ENCODE data around the gene LMLN. TPM values are rescaled to one million over a fixed set of nuclear protein-coding genes. Genes with fewer than 3 reads are reported as not detected.
"Not testable (repeated sequence)": the region's sequence is repeated elsewhere in the genome, so short reads cannot be mapped to it uniquely, and the experiment has no call there.

The LMLN gene, protein sequence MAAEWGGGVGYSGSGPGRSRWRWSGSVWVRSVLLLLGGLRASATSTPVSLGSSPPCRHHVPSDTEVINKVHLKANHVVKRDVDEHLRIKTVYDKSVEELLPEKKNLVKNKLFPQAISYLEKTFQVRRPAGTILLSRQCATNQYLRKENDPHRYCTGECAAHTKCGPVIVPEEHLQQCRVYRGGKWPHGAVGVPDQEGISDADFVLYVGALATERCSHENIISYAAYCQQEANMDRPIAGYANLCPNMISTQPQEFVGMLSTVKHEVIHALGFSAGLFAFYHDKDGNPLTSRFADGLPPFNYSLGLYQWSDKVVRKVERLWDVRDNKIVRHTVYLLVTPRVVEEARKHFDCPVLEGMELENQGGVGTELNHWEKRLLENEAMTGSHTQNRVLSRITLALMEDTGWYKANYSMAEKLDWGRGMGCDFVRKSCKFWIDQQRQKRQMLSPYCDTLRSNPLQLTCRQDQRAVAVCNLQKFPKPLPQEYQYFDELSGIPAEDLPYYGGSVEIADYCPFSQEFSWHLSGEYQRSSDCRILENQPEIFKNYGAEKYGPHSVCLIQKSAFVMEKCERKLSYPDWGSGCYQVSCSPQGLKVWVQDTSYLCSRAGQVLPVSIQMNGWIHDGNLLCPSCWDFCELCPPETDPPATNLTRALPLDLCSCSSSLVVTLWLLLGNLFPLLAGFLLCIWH
- 5.1 TPM for polyA plus RNA-seq (2013, experiment 1 of 2; ENCODE audit: insufficient read length)
- 5.9 TPM for polyA plus RNA-seq (2013, experiment 2 of 2; ENCODE audit: insufficient read length)

DNA sequence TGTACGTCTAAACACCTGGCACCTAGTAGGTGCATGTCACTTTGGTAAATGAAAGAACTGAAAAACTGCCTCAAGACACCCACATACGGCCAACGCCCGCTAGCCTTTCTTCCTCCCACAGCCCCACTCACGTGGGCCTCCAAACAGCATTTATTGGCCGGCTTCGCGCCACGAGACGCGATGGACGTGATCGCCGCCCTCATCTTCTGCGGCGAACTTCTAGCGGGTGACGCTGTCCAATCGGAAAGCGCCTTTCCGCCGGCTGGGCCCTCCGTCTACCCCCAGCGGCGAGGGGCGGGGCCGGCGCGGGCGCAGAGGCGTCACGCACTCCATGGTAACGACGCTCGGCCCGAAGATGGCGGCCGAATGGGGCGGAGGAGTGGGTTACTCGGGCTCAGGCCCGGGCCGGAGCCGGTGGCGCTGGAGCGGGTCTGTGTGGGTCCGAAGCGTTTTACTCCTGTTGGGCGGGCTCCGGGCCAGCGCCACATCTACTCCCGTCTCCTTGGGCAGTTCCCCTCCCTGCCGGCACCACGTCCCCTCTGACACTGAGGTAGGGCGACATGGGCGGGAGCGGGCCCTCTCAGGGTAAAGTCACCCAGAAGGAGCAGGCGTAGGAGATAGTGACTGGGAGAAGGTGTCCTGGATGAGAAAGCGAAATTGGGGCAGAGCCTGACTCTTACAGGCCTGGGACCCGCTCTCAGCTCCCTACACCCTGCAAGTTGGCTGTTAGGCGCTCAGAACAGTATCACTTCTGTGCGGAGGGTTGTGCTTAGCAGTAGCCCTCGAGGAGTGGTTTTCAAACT lies at the start of gene LMLN:
Gene LMLN, plus strand, starts transcription at position 327 of the 803 bp plus-strand sequence. Its CDS starts 29 bp downstream, at position 356.
- DNase-seq, result peak; percentile 97

DNA sequence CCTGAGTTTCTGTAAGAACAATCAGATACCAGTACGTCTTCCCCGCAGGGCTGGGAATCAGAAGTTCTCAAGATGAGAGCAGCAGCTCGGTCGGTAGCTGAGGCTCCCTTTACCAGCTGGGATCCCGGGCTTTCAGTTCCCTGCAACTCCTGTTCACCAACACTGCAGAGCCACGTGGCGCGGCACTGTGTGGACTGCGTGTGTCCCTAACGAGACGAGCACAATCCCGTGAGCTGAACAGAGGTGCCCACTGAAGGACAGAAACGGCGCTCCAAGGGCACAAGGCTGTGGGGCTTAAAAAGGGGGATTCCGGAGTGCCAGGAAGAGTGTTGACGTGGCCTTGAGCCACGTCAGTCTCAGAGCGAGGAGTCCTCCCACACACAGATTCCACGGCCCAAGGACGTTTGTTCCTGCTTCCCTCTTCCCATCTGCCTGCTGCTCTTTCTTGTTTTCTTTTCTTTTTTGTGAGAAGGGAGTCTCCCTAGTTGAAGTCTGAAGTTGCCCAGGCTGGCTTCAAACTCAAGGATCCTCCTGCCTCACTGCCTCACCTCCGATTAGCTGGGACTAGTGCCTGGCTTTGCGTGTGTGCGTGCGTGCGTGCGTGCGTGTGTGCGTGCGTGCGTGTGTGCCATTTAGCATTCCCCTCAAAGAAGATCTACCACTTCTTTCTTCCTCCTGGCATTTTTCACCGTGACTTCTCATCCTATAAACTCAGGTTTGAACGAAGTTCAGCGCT lies 47.1 kb upstream of the LMLN start:
- DNase-seq, result no peak

DNA sequence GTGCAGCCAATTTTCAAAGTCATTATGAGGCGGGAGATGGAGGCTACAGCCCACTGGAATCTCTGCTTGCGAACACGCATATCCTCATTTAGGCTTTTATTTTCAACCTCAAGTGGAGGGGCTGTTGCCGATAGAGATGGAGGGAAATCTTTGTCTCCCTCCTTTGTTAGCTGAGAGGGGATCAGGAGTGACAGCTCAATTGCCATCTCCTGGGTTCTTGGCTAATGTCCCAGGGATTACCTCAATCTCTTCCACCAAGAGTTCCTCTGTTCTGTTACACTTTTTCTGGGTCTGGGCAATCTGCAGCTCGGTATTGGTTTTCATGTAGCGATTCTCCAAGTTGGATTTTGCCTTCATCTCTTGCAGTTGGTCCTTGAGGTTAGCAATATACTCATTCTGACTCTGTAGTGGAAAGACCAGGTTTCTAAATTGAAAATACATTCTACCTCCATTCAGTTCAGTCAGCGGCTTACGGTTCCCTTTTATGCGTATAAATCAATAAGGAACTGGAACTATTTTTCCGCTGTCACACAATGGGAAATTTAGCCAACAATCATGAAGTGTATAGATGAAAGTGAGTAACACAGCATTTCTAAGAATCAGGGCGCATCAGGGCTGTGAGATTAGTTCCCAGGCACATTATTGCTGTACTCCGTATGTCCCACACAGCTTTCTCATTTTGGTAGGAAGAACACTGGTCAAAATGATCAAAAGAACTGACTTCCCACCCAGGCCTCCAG lies 46.2 kb upstream of the LMLN start:
- no peak for DNase-seq

DNA sequence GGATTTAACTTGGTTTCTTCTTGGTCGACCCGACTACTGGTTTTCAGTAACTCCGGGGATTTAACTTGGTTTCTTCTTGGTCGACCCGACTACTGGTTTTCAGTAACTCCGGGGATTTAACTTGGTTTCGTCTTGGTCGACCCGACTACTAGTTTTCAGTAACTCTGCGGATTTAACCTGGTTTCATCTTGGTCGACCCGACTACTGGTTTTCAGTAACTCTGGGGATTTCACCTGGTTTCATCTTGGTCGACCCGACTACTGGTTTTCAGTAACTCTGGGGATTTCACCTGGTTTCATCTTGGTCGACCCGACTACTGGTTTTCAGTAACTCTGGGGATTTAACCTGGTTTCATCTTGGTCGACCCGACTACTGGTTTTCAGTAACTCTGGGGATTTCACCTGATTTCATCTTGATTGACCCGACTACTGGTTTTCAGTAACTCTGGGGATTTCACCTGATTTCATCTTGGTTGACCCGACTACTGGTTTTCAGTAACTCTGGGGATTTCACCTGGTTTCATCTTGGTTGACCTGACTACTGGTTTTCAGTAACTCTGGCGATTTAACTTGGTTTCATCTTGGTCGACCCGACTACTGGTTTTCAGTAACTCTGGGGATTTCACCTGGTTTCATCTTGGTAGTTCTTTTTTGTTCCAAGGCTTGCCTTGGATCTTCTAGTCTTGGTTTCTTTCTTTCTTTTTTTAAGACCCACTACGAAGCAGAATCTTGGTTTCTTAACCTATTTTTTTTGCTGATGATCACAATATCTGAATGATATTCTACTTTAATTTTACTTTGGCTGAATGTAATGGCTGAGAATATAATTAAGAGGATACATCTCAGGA lies 38.4 kb upstream of the LMLN start:
- DNase-seq, result not testable (repeated sequence)

DNA sequence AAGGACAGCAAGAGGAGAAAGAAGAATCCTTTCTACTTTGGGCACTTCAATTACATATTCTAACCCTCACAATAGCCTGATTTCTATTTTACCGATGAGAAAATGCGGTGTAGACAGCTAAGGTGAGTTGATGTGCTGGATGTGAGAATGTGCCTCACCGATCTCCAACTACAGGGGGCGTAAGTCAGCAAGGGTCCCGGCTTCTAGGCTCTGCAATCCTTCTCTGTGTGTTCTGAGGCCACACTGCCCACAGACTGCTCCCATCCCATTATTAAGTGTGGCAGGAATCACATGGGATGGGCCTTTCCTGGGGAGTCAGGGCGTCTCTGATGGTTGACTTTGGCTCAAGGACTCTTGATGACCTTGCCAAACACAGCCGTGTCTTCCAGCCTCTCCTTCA lies 33.6 kb upstream of the LMLN start:
- DNase-seq, result no peak

DNA sequence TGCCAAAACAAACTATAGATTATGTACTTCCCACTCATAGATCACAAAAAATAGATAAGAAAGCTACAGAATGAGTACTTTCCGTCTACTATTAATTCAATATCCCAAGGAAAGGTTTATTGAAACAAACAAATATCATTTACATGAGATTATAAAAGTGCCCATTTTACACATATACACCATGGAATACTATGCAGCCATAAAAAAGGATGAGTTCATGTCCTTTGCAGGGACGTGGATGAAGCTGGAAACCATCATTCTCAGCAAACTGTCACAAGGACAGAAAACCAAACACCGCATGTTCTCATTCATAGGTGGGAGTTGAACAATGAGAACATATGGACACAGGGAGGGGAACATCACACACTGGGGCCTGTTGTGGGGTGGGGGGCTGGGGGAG lies 32.4 kb upstream of the LMLN start:
- DNase-seq, result not testable (repeated sequence)

DNA sequence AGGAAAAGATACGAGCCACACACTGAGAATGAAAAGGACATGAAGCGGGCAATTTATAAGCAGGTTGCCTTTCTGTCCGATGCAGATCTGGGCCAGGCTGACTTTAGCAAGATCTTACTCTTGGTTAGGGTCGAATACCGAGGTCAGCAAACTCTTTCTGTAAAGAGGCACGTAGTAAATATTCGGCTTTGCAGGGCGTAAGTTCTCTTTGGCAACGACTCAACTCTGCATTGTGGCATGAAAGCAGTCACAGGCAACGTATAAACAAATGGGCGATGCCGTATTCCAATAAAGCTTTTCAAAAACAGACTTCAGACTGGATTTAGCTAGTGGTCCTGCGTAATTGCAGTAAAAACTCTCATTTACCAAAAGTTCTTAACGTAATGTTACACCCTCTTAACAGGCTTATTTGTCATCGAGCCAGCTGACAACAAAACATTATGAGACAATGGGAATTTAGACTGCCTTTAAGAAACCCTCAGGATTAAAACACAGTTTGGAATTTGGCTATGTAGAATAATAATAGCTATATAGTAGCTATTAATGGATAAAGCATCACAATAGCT lies 23.1 kb upstream of the LMLN start:
- no peak for DNase-seq

DNA sequence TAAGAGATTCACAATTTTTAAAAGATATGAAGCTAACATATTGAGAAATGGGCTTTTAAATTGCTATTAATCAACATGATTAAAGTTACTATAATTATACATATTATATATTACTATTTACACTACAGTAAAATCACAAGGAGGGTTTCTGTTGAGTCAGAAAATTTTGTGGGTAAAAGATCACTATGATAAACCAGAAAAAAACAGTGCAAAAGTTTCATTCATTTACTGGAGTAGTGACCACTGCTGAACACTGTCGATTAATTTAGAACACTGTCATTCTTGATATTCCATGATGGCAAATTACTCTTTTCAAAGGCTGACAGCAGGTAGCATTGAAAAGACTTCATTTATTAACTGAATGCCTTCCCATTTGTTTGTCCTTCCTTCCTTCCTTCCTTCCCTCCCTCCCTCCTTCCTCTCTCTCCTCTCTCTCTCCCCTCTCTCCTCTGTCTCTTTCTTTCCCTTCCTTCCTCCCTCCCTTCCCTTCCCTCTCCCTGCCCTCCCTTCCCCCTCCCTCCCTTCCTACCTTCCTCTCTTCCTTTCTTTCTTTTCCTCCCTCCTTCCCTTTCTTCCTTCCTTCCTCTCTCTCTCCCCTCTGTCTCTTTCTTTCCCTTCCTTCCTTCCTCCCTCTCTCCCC lies 19.2 kb upstream of the LMLN start:
- no peak for DNase-seq

DNA sequence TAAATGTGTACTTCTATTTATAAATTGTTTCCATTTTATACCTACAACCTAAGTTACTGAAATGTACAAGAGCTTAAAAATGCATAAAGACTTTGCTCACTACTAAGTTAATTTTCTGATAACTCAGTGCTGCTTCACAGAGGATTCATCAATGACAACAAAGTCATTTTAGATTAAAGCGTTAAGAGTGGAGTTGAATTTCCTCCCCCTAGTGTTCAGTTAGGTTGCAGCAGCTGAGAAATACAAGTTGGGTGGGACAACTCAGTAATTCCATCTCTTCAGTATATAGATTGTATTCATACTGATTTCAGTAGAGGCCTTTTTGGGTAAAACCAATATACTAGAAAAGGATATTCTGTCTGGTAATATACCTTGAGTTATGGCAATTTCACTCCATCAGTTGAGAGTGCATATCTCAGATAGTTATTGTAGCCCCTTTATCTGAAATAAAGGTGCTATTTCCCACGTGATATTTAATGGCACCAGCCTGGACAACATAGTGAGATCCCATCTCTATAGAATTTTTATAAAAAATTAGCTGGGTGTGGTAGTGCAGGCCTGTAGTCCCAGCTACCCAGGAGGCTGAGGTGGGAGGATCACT lies 17.0 kb upstream of the LMLN start:
- peak; percentile 50 for DNase-seq

DNA sequence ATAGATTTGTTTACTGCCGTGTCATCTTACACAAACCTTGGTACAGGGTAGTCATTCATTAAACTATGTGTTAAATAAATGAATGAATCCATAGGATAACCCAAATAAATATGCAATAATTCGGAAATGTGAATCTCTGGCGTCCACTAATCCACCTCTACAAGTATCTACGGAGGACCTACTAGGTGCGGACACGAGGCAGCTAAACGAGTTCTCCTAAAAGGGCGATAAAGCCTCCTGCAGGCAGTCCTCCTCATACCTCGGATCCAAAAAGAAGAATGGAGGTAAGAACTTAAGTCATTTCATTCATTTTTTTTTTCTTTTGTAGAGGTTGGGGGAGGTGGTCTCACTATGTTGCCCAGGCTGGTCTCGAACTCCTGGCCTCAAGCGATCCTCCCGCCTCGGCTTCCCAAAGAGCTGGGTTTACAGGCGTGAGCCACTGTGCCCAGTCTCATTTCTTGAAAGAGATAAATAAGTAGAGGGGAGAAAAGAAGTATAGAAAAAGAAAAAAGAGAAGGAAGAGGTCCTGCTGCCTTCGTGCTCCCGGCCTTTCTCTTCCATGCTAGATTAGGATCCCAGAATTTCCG lies 10.7 kb upstream of the LMLN start:
- no peak for DNase-seq

DNA sequence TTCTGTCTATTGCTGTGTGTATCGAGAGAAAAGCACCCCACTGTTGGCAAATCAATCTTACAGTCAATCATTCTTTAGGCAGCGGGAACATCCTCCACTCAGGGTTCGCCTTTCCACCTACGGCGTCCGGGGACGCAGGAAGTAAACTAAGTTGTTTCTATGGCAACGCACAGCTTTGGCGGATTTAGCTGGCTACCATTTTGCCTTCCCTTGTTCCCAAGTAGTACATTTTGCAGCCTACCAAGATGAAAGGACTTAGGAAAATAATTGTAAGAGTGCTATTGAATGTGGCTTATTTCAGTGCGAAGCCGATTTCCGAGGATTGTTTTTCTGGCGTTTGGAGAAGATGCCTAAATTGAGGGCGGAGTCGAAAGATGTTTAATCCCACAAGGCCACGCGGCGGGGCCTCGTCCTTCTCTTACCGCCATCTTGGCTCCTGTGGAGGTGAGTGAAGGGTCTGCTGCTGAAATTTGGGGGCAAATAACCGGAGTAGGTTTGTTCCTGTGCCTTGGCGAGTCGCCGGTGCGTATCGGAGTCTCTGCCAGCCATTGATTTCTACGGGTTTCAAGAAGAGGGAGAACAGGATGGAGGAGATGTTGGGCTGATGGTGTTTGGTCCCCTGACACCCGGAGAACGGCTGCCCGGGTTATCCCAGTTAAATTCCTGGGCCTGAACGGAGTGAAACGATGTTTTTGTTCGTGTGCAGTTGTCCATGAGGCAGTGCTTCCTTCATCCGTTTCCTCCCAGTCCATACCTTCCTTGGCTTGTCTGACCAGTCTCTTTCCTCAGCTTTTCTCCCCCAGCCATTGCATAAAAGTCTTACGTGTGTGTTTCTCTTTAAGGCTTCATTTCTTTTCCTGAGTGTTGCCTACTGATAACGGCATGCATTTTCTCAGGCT lies 10.0 kb upstream of the LMLN start, which contains the start of gene RPL35A:
Gene RPL35A, plus strand, starts transcription at position 413 of the 899 bp plus-strand sequence. CDS start 778 bp downstream, outside the sequence.
- peak; percentile 93 for DNase-seq

DNA sequence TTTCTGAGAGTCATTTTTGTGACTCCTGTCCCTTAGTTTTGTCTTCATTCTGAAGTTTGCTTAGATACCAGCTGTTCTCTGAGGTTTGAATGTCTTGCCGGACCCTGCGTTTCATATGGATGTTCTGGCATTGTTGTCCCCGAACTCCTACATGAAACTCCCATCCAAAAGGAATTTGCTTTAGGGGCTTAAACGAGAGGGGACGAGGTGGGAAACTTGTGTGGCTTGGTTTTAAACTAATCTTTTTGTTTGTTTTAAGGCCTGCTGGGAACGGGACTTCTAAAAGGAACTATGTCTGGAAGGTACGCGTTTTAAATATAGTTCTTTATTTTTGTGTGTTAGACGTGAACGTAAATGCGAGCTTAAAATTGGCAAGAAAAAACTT lies 9.3 kb upstream of the LMLN start:
- DNase-seq, result no peak

DNA sequence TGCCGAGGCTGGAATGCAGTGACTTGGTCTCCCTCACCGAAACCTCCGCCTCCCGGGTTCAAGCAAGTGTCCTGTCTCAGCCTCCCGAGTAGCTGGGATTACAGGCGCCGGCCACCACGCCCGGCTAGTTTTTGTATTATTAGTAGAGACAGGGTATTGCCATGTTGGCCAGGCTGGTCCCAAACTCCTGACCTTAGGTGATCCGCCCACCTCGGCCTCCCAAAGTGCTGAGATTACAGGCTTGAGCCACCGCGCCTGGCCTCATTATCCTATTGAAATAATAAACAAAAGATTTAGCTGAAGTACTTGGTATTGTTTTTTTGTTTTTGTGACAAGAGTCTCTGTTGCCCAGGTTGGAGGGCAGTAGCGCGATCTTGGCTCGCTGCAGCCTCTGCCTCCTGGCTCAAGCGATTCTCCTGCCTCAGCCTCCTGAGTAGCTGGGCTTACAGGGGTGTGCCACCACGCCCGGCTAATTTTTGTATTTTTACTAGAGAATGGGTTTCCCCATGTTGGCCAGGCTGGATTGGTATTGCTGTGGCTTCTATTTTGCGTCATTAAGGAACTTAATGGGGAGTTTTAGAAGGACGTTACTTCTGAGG lies 8.5 kb upstream of the LMLN start:
- DNase-seq, result no peak

DNA sequence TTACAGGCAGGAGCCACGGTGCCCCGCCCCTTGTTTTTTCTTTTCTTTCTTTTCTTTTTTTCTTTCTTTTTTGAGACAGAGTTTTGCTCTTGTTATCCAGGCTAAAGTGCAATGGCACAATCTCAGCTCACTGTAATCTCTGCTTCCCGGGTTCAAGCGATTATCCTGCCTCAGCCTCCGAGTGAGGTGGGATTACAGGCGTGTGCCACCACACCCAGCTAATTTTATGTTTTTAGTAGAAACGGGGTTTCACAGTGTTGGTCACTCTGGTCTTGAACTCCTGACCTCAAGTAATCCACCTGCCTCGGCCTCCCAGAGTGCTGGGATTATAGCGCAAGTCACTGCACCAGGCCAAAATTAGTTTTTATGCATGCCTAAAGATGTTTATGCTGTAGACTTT lies 7.6 kb upstream of the LMLN start:
- DNase-seq, result no peak

DNA sequence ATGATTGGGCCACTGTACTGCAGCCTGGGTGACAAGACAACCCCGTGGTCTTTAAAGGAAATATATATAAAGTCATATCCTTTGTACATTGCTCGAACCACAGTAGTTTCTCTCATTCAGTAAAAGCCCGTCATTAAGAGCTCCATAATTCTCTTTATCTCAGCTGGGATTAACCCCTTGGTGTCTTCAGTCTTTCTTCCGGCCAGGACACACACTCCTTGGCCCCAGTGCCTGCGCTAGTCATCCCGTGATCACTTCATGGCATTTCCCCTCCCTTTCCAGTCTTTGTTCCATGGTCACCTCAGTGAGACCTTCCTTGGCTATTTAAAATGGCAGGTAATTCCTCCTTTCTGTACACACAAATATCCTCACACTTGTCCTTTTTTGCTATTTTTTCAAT lies 6.7 kb upstream of the LMLN start:
- DNase-seq, result no peak

DNA sequence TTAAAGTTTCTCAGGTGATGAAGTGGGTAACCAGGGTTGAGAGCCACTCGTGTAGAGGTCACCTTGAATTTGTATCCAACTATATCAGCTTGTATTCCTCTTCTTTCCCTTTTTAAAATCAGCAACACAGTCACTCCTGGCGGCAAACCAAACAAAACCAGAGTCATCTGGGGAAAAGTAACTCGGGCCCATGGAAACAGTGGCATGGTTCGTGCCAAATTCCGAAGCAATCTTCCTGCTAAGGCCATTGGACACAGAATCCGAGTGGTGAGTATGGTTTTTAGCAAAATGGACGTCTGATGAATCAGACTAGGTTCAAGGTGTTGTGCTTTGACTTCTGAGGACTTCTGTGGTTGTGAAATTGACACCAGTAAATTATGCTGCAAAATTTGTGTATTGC lies 6.1 kb upstream of the LMLN start:
- no peak for DNase-seq

DNA sequence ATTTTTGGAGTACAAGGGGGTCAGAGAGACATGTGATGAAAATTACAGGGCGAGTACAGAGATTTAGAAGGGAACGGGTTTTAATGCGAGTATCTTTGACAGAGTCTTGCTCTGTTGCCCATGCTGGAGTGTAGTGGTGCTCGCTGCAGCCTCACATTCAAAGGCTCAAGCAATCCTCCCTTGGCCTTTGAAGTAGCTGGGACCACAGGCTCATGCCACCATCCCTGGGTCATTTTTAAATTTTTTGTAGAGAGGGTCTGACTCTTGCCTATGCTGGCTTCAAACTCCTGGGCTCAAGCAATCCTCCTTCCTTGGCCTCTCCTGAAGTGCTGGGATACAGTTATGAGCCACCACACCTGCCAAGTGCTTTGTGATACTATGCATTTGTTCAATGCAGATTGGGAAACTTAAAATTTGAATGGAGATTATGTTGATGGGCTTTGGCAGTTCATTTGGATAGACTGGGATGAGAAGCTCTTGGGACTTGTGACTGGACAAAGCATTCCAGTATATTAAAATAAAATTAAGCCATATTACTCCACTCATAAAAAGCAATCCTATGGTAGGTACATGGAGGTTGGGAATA lies 4.0 kb upstream of the LMLN start:
- DNase-seq, result no peak
